Body of pancreas (tissue), 4 donors: ENCODE results near the gene COL12A1.

Experiments
- POLR2A ChIP-seq, 3 donors: fragments of 450-650 bp; IDR thresholded peaks; one replicate each; pipeline ENCODE4 v1.6.1; 2016; ENCODE audit warnings: antibody characterized with exemption in 3 of 3, mild to moderate bottlenecking in 2 of 3
- TF ChIP-seq, protein P1 (sequence below), 7 experiments: fragments of 450-650 bp in 4 of 7; fragments of 200-600 bp in 3 of 7; sonication (generic) in 3 of 7; IDR thresholded peaks; one replicate each; pipeline ENCODE4 v1.5.1; 2016 to 2019; ENCODE audit warnings: antibody characterized with exemption in 7 of 7

GRCh38 chr6:75117701-75118100 lies 88.2 kb downstream of the COL12A1 start:
- TF ChIP-seq, protein P1, sequence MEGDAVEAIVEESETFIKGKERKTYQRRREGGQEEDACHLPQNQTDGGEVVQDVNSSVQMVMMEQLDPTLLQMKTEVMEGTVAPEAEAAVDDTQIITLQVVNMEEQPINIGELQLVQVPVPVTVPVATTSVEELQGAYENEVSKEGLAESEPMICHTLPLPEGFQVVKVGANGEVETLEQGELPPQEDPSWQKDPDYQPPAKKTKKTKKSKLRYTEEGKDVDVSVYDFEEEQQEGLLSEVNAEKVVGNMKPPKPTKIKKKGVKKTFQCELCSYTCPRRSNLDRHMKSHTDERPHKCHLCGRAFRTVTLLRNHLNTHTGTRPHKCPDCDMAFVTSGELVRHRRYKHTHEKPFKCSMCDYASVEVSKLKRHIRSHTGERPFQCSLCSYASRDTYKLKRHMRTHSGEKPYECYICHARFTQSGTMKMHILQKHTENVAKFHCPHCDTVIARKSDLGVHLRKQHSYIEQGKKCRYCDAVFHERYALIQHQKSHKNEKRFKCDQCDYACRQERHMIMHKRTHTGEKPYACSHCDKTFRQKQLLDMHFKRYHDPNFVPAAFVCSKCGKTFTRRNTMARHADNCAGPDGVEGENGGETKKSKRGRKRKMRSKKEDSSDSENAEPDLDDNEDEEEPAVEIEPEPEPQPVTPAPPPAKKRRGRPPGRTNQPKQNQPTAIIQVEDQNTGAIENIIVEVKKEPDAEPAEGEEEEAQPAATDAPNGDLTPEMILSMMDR (IDR thresholded peaks at IDR 0.05): no peak
- TF ChIP-seq POLR2A (IDR thresholded peaks at IDR 0.05): no peak
